Medulla oblongata (tissue), 1 donor: ENCODE results near the gene ZNF462.
A peak's percentile ranks its signal among the peaks of the same experiment; 100 is the strongest.
"Not testable (repeated sequence)": the region's sequence is repeated elsewhere in the genome, so short reads cannot be mapped to it uniquely, and the experiment has no call there.

Experiments
- DNase-seq: peaks from one replicate; pipeline ENCODE4 v3.0.0-alpha.2; 2015; ENCODE audit errors: extremely low spot score

ZNF462 gene, protein sequence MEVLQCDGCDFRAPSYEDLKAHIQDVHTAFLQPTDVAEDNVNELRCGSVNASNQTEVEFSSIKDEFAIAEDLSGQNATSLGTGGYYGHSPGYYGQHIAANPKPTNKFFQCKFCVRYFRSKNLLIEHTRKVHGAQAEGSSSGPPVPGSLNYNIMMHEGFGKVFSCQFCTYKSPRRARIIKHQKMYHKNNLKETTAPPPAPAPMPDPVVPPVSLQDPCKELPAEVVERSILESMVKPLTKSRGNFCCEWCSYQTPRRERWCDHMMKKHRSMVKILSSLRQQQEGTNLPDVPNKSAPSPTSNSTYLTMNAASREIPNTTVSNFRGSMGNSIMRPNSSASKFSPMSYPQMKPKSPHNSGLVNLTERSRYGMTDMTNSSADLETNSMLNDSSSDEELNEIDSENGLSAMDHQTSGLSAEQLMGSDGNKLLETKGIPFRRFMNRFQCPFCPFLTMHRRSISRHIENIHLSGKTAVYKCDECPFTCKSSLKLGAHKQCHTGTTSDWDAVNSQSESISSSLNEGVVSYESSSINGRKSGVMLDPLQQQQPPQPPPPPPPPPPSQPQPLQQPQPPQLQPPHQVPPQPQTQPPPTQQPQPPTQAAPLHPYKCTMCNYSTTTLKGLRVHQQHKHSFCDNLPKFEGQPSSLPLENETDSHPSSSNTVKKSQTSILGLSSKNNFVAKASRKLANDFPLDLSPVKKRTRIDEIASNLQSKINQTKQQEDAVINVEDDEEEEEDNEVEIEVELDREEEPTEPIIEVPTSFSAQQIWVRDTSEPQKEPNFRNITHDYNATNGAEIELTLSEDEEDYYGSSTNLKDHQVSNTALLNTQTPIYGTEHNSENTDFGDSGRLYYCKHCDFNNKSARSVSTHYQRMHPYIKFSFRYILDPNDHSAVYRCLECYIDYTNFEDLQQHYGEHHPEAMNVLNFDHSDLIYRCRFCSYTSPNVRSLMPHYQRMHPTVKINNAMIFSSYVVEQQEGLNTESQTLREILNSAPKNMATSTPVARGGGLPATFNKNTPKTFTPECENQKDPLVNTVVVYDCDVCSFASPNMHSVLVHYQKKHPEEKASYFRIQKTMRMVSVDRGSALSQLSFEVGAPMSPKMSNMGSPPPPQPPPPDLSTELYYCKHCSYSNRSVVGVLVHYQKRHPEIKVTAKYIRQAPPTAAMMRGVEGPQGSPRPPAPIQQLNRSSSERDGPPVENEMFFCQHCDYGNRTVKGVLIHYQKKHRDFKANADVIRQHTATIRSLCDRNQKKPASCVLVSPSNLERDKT (N-terminal part only)

GRCh38 chr9:106862821-106863720 lies at the start of gene ZNF462:
TSS of gene ZNF462 (plus strand) at chr9:106863166. CDS start at chr9:106923384, 60,218 bp downstream.
- DNase-seq: peak; percentile 87

DNA sequence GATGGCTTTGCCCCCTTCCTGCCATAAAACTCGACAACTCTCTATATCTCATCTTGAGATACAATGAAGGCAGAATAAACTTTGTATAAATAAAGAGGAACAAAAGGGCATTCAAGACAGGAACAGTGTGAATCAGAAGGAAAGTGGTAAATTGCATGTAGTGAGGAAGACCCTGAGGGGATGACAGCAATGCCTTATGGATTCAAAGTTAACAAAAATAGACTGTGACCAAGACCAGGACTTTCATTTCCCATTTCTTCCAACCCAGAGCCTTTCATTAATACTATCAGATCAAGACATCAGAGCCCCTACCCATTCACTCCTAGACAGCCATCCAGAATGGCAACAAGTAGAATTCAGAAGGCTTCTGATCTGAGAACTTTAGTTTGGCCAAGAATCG lies 46.4 kb upstream of the ZNF462 start:
- DNase-seq: peak; percentile 45

GRCh38 chr9:106818034-106818433 lies 44.9 kb upstream of the ZNF462 start:
- no peak for DNase-seq

DNA sequence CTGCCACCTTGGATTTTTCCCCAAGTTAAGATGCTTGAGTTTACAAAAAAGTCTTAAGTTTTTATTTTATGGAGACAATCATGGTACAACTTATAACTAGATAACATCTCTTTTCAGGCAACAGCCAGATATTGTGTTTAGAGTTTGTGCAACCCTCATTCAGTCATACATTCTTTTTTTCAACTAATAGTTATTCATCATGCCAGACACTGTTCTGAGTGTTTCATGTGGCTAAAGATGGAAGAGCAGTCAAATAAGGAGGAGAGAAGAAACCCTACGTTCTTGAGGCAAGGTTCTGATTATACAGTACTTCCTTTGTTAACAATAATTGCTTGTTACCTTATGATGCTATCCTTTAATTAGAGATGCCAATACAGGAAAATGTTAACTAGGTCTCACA lies 42.1 kb upstream of the ZNF462 start:
- no peak for DNase-seq

- DNase-seq: no peak
Observed at GRCh38 chr9:106828070-106828469, 34.9 kb upstream of the ZNF462 start.

- no peak for DNase-seq
Observed at GRCh38 chr9:106828965-106829364, 34.0 kb upstream of the ZNF462 start.

DNA sequence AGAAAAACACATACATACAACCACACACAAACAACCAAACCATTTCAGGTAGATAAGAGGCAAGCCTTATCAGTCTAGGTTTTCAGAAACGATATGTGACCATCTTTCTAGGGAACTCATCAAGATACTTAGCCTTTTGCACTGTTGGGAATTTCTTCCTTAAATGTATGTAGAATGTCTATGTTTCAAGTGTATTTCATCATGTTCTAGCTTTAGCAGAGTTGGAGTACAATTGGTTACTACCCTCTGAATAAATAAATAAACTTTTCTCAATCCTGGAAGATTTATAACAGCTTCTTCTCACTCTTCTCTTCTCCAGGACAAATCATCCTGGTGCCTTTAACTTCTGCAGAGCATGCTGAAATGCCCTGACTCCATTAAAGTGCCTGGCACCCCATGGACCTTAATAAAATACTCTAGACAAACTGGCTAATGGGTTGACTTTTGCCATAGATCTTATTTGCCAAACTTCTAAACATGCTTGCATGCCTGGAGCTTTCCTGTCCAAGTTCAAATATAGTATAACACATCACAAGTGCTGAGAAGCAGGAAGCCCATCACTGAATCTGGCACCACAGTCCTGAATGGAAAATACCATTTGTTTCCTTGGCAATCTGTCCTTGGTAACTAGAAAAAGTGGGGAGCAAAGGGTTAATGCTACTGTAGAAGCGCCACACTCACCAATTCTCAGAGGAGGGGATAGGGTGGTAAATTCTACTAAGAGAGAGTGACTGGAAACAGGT lies 33.1 kb upstream of the ZNF462 start:
- DNase-seq: no peak

- peak; percentile 15 for DNase-seq
Observed at GRCh38 chr9:106830527-106831150, 32.3 kb upstream of the ZNF462 start.

GRCh38 chr9:106834888-106835287 lies 28.1 kb upstream of the ZNF462 start:
- DNase-seq: no peak

DNA sequence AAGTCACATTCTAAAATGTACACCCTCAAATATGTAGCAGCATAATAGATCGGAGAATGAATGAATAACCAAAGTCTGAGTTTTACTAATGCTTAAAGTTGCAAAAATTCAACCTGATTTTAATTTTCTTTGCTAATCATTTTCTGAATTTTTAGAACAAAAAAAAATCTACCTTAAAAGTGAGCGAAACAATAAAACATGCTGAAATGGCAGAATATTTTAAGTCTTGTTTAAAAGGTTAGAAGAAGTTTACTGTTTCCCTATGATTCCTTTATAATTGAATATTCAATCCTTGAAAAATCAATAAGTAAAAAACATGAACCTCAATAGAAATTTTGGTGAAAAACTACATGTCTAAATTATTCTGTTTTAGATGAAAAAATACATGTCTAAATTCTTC lies 27.1 kb upstream of the ZNF462 start:
- no peak for DNase-seq

GRCh38 chr9:106843371-106843770 lies 19.6 kb upstream of the ZNF462 start:
- DNase-seq: no peak

DNA sequence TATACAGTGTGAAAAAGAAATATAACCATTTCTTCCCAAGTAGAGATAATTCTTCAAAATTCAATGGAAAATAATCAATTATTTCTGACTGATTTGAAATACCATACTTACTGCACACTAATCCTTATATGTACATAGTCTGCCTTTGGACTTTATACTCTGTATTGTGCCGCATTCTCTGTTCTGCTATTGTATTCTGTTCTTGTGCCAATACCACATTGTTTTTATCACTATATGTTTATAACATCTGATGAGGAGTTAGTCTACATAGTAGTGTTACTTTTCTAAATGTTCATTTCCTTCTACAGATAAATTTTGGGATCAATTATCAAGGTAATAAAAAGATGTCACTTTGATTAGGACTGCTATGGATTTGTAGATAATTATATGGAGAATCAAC lies 16.7 kb upstream of the ZNF462 start:
- DNase-seq: no peak

- DNase-seq: no peak
Observed at GRCh38 chr9:106846857-106847256, 16.1 kb upstream of the ZNF462 start.

DNA sequence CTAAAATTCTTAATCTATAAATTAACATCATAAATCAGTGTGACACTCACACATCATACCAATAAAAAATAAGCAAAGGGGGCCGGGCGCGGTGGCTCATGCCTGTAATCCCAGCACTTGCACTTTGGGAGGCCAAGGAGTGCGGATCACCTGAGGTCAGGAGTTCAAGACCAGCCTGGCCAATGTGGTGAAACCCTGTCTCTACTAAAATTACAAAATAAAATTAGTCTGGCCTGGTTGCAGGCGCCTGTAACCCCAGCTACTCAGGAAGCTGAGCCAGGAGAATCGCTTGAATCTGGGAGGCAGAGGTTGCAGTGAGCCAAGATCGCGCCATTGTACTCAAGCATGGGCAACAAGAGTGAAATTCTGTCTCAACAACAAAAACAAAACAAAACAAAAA lies 11.3 kb upstream of the ZNF462 start:
- not testable (repeated sequence) for DNase-seq

DNA sequence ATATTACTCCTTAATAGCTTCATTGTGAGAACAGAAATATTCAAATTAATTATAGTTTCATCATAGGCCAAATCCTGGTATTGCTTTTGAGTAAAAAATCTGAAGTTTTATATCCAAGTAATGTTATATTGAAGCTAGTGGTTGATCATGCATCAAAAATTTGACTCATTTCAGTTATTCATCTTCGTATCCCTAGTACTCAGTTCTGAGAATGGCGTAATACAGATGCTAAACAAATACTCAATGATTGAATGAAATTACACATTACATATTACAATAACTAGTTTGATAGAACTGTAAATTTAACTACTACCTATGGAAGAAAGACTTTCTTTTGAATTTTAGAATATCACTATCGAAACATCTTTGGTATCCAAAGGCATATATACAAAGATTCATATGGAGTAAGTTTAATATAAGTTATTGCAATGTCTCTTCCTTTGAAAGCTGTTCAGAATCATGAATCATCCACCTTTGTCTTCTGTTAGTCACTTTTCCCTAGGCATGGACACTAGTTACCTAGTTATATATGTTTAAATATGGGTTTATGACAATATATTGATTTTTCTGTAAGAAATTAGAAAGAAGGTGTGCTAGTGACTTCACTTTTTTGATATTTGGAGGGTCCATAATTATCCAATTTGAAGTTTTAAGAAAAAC lies 5.0 kb upstream of the ZNF462 start:
- DNase-seq: no peak

GRCh38 chr9:106859957-106860720 lies 2.8 kb upstream of the ZNF462 start:
- DNase-seq: no peak

DNA sequence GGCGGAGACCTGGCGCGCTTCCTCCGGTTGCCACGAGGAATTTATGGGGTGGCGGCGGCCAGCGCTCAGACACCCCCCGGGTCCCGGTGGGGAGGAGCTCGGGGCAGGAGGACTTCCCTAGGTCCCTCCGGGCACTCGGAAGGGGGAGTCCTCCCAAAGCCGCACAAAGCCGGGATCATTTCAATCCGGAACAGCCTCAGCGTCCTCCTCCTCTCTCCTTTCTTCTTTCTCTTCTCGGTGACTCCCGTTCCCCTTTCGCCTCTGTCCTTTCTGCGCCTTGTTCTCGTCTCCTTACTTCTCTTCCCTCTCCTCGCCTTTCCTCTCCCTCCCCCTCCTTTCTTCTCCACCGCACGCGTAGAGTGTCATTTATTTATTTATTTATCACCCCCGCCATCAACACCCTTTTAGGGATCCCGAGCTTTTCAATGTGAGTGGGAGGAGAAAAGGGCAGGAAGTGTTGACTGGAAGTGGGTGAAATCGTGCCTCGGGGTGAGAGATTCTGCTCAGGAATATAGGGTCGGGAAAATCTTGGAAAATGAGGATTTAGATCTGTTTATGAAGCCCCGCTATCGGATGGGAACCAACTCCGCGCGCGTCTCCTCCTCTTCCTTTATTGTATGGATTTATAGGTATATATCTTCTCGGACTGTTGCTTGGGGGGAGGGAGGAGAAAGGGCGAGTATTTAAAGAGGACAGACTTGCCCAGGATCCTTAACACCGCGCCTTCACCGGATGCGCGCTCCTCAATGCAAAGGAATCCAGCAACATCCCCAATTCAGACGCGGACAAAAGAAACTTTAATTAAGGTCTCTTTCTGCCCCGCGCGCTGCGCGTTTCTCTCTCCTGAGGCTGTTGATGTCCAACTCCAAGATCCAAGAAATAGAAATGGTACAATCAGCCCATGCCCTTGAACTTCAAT lies 2.0 kb upstream of the ZNF462 start:
- peak; percentile 48 for DNase-seq
